Kidney (tissue), 14 donors: ENCODE results near the gene PPP1R2B. TPM values are rescaled to one million over a fixed set of nuclear protein-coding genes. Genes with fewer than 3 reads are reported as not detected.
A peak's percentile ranks its signal among the peaks of the same experiment; 100 is the strongest.
"Not testable (repeated sequence)": the region's sequence is repeated elsewhere in the genome, so short reads cannot be mapped to it uniquely, and the experiment has no call there.

Source experiments
- DNase-seq, 5 donors: peaks; one replicate each; pipeline ENCODE4 v3.0.0-alpha.2; 2013 to 2020
- FAIRE-seq: peaks from 2 replicates; lab custom pipeline; 2012; peaks lifted over from hg19 to GRCh38; lab: Jason Lieb, UNC
- H3K27ac ChIP-seq, 2 donors: one replicate each; pipeline ENCODE4 v1.7.0; 2013; ENCODE audit warnings: low read depth in 2 of 2, low read length in 2 of 2, inconsistent platforms in 1 of 2
- H3K27me3 ChIP-seq: one replicate; pipeline ENCODE4 v1.7.1; 2013; ENCODE audit warnings: low read length, inconsistent platforms; ENCODE audit not compliant: control insufficient read depth, insufficient read depth
- H3K36me3 ChIP-seq, 3 donors: one replicate each; pipeline versions ENCODE4 v1.7.0 to v1.7.1; 2013; ENCODE audit warnings: low read length in 3 of 3, control low read depth in 1 of 3, inconsistent platforms in 1 of 3; ENCODE audit not compliant: insufficient read depth in 3 of 3, control insufficient read depth in 2 of 3
- H3K4me1 ChIP-seq, 3 donors: one replicate each; pipeline versions ENCODE4 v1.7.0 to v1.7.1; 2013; ENCODE audit warnings: low read length in 3 of 3, inconsistent platforms in 1 of 3, low read depth in 1 of 3; ENCODE audit not compliant: control insufficient read depth in 2 of 3, insufficient read depth in 2 of 3
- H3K4me3 ChIP-seq, 3 donors: one replicate each; pipeline versions ENCODE4 v1.7.0 to v1.8.1; 2013; ENCODE audit warnings: low read length in 3 of 3, control low read depth in 1 of 3, inconsistent platforms in 1 of 3
- H3K9ac ChIP-seq, 3 donors: one replicate each; pipeline versions ENCODE4 v1.7.0 to v1.7.1; 2013; ENCODE audit warnings: low read length in 3 of 3, control low read depth in 1 of 3, inconsistent platforms in 1 of 3
- H3K9me3 ChIP-seq, 3 donors: one replicate each; pipeline versions ENCODE4 v1.7.0 to v1.7.1; 2013; ENCODE audit warnings: low read length in 3 of 3, control low read depth in 1 of 3, inconsistent platforms in 1 of 3; ENCODE audit not compliant: control insufficient read depth in 2 of 3, insufficient read depth in 1 of 3
- intact Hi-C: fragments of 100-400 bp; cut with DNase I; formaldehyde crosslinking; loops from one replicate; pipeline ENCODE4 v1.11.1; 2022
- polyA plus RNA-seq: library from polyadenylated mRNA; stranded (reverse); fragments of 350-450 nt; fragmentation: Illumina TruSeq; extraction: RNeasy Lipid Tissue Mini Kit (QIAGEN cat#74804); gene quantifications from one replicate; pipeline ENCODE4 v1.2.3, GENCODE V29; 2014; ENCODE audit warnings: low read depth, low replicate concordance; ENCODE audit not compliant: insufficient read depth
- total RNA-seq: library from RNA; stranded (reverse); fragmentation: NEBNext Ultra II Directional; extraction: Animal tissue kit (Norgen Biotek cat#: 25700); gene quantifications from one replicate; pipeline ENCODE4 v1.2.1, GENCODE V29; 2021
- TF ChIP-seq, protein P1 (sequence below): IDR thresholded peaks from 3 replicates; pipeline ENCODE4 v1.5.1; 2012; ENCODE audit warnings: mild to moderate bottlenecking, moderate library complexity, borderline replicate concordance; ENCODE audit not compliant: insufficient read depth; ENCODE audit errors: extremely low read depth
- donor health status: control.
- donor health status: control.
- donor health status: control.
- donor health status: control.
- donor health status: control.
- donor health status: DM: yes; HTN: yes; CAD: no.
- donor health status: Normal renal cell carcinoma (clear cell type).

The PPP1R2B gene
- total and polyA plus RNA-seq, 2 donors from 2014 or later, result not detected

DNA sequence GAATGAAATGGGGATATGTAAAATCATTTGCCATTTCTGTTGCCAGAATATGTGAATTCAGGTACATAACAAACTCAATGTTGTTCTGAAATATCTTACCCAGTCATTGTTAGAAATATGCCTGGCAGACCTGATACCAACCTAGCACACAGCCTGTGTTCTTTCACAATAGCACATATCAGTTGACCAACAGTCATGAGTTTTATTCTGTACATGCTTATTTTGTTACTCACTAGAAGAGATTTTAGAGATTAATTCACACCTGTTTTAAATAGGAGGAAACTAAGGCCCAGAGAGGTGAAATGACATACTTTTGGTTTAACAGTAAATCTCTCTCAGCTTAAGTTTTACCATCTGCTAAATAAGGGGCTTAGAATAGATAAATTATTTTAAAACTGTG is 8.4 kb upstream of the PPP1R2B start:
- no peaks in the 10 kb centered on the region for H3K27me3 ChIP-seq
- H3K9ac ChIP-seq, result no peak overlapping the region
- no peak overlapping the region for H3K27ac ChIP-seq
- no peaks in the 10 kb centered on the region for H3K36me3 ChIP-seq
- FAIRE-seq (no peak), DNase-seq (no peak)
- TF ChIP-seq, protein P1, sequence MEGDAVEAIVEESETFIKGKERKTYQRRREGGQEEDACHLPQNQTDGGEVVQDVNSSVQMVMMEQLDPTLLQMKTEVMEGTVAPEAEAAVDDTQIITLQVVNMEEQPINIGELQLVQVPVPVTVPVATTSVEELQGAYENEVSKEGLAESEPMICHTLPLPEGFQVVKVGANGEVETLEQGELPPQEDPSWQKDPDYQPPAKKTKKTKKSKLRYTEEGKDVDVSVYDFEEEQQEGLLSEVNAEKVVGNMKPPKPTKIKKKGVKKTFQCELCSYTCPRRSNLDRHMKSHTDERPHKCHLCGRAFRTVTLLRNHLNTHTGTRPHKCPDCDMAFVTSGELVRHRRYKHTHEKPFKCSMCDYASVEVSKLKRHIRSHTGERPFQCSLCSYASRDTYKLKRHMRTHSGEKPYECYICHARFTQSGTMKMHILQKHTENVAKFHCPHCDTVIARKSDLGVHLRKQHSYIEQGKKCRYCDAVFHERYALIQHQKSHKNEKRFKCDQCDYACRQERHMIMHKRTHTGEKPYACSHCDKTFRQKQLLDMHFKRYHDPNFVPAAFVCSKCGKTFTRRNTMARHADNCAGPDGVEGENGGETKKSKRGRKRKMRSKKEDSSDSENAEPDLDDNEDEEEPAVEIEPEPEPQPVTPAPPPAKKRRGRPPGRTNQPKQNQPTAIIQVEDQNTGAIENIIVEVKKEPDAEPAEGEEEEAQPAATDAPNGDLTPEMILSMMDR, result no peak
- no peaks in the 10 kb centered on the region for H3K9me3 ChIP-seq
- intact Hi-C loops, result no loop called here
- no peak overlapping the region for H3K4me3 ChIP-seq
- H3K4me1 ChIP-seq, result no peaks in the 10 kb centered on the region

DNA sequence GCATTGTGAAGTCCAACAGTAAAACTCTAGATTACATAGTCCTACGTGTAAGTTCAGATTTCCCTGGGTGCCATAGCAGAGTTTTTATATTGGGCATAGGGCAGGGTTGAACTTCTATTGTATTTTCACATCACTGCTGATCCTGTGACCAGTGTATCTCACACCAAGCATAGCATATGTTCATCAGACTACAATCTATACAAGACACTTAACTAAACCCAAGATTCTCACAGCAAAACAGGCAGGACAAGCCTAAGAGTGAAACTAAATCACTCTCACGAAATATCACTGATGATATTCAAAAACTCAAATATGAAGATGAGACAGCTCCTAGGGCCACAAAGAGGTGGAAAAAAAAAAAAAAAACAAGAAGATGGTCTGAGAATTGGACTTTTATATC is 3.2 kb upstream of the PPP1R2B start:
- no peak for DNase-seq
- TF ChIP-seq, protein P1, result no peak
- Histone ChIP-seq H3K4me1 (no peaks in the 10 kb centered on the region), H3K4me3 (no peak overlapping the region), H3K27me3 (no peaks in the 10 kb centered on the region), H3K36me3 (no peaks in the 10 kb centered on the region), H3K9ac (no peak overlapping the region), H3K9me3 (no peaks in the 10 kb centered on the region), H3K27ac (no peak overlapping the region)
- intact Hi-C loops, result no loop called here
- no peak for FAIRE-seq

DNA sequence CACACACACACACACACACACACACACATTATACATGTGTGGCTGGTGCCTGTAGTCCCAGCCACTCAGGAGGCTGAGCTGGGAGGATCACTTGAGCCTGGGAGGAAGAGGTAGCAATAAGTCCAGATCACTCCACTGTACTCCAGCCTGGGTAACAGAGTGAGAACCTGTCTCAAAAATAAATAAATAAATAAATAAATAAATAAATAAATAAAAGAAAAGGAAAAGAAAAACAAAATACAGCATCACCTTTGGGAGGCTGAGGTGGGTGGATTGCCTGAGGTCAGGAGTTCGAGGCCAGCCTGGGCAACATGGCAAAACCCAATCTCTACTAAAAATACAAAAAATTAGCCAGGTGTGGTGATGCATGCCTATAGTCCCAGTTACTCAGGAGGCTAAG is 1.6 kb upstream of the PPP1R2B start:
- H3K9me3 ChIP-seq, DNase-seq, H3K27me3 ChIP-seq, H3K4me1 ChIP-seq, H3K9ac ChIP-seq, H3K4me3 ChIP-seq, H3K27ac ChIP-seq, FAIRE-seq, H3K36me3 ChIP-seq, intact Hi-C loops: not testable (repeated sequence)

DNA sequence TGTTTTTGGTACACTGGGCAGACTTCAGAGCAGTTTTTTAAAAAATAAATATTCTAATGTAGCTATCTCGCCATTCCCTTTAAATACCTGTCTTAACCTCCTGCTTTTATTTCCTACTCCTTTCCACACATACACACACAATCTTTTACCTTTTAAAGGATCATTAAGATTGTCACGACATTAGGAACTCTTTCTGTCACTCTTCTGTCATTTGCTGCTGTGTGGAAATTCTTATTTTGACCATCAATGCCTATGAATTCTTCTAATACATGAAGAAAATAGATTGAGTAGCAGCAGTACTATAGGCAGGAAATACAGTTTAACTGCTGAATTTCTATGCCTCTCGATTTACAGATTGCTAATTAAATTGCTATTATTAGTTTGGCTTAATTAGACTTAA is 1.8 kb downstream of the PPP1R2B start:
- H3K27me3 ChIP-seq, result no peaks in the 10 kb centered on the region
- H3K4me3 ChIP-seq, result no peak overlapping the region
- DNase-seq, result no peak
- intact Hi-C loops, result no loop called here
- H3K9ac ChIP-seq, result no peak overlapping the region
- FAIRE-seq, result no peak
- TF ChIP-seq, protein P1, result no peak
- no peaks in the 10 kb centered on the region for H3K36me3 ChIP-seq
- no peak overlapping the region for H3K27ac ChIP-seq
- no peaks in the 10 kb centered on the region for H3K4me1 ChIP-seq
- H3K9me3 ChIP-seq, result peaks cover 0 to 6% (median 2%) of the 10 kb centered on the region in 3 donors

DNA sequence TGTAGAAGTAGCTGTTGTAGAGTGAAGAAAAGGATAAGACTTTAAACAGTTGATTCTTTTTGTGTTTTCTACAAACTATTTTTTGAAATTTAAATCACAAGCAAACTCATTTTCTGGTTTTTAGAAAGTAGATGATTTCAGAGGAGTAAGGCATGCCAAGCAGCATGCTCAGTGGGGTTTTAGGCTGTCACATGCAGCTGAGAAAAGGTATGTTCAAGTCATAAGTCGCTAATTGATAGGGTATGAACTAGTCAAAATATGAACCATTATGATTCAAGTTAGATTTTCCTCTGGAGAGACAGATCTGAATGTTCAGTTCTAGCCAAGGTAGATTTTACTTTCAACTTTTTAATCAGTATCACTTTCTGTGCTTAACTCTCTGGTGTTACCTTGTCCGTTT is 3.0 kb downstream of the PPP1R2B start:
- FAIRE-seq, result peak; percentile 21
- DNase-seq, H3K27me3 ChIP-seq, H3K36me3 ChIP-seq, H3K4me1 ChIP-seq, H3K9me3 ChIP-seq, H3K9ac ChIP-seq, H3K4me3 ChIP-seq, intact Hi-C loops, H3K27ac ChIP-seq: not testable (repeated sequence)
